BE2C (cell line): ENCODE results near the gene CDH10.

ENCODE experiments used
- DNase-seq: peaks from one replicate; pipeline ENCODE4 v3.0.0-alpha.2; 2020
- H3K27me3 ChIP-seq: fragments of 250-450 bp; sonication (Bioruptor Pico); 2 replicates; pipeline ENCODE4 v1.5.1; 2020; ENCODE audit warnings: mild to moderate bottlenecking
- H3K36me3 ChIP-seq: fragments of 250-450 bp; sonication (Bioruptor Pico); 2 replicates; pipeline ENCODE4 v1.5.1; 2020; ENCODE audit warnings: mild to moderate bottlenecking
- H3K4me1 ChIP-seq: fragments of 250-450 bp; sonication (Bioruptor Pico); 2 replicates; pipeline ENCODE4 v1.5.1; 2020
- H3K4me3 ChIP-seq: 2 replicates; pipeline ENCODE4 v1.5.1; 2011; ENCODE audit warnings: low read depth, low read length
- H3K9me3 ChIP-seq: fragments of 250-450 bp; sonication (Bioruptor Pico); 2 replicates; pipeline ENCODE4 v1.5.1; 2020
- CTCF ChIP-seq: IDR thresholded peaks from 2 replicates; pipeline ENCODE4 v1.5.1; 2012; ENCODE audit warnings: mild to moderate bottlenecking, low read depth, low read length

Gene CDH10

GRCh38 chr5:24571302-24571701 is 73.5 kb downstream of the CDH10 start:
- H3K4me1 ChIP-seq: no peaks in the 10 kb centered on the region; the same call in 1 of the 2 replicates
- no peaks in the 10 kb centered on the region for H3K9me3 ChIP-seq
- no peaks in the 10 kb centered on the region for H3K36me3 ChIP-seq
- no peak for DNase-seq
- TF ChIP-seq CTCF: no peak
- H3K27me3 ChIP-seq: no peaks in the 10 kb centered on the region
- H3K4me3 ChIP-seq: no peak overlapping the region

DNA sequence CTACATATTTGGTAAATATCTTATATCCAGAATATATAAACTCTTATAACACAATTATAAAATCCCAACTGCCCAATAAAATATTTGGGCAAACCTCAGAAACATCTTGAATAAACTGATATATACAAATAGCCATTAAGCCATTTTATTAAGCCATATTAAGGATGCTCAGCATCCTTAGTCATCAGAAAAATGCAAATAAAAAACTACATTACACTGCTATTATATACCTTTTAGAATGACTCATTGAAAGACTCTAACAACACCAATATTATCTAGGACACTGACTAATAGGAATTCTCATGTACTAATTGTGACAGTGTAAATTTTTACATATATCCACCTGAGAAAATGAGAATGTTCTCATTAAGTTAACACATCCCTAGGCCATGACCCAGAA is 77.8 kb downstream of the CDH10 start:
- Histone ChIP-seq H3K9me3 (no peaks in the 10 kb centered on the region), H3K36me3 (no peaks in the 10 kb centered on the region), H3K4me3 (no peak overlapping the region), H3K4me1 (no peaks in the 10 kb centered on the region), H3K27me3 (no peaks in the 10 kb centered on the region)
- no peak for TF ChIP-seq CTCF
- no peak for DNase-seq

DNA sequence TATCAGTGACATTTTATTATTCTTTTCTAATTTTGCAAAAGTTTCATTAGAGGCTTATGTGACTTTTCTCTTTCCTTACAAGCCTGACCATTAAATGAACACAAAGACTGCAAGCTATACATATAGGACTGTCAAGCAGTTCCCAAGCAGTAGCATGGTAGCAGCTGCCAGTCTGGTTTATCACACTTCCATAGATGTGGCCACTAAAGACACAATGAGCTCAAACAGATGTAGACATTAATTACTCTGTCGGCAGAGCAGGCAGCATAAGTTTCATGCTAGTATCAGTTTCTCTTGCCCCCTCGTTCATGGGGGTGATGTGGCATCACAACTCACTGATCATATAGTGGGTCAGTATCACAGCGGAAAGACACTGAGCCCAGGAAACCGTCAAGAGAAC is 89.5 kb downstream of the CDH10 start:
- Histone ChIP-seq H3K27me3 (no peaks in the 10 kb centered on the region), H3K4me3 (peak overlapping the region; percentile 39), H3K36me3 (no peaks in the 10 kb centered on the region), H3K4me1 (peaks cover 11% of the 10 kb centered on the region), H3K9me3 (no peaks in the 10 kb centered on the region)
- TF ChIP-seq CTCF: no peak
- DNase-seq: peak; percentile 37

GRCh38 chr5:24547132-24547531 is 97.6 kb downstream of the CDH10 start:
- Histone ChIP-seq H3K4me1 (peaks cover 8% of the 10 kb centered on the region), H3K9me3 (no peaks in the 10 kb centered on the region), H3K27me3 (no peaks in the 10 kb centered on the region), H3K4me3 (no peak overlapping the region), H3K36me3 (no peaks in the 10 kb centered on the region)
- peak; percentile 28 for DNase-seq
- no peak for TF ChIP-seq CTCF

DNA sequence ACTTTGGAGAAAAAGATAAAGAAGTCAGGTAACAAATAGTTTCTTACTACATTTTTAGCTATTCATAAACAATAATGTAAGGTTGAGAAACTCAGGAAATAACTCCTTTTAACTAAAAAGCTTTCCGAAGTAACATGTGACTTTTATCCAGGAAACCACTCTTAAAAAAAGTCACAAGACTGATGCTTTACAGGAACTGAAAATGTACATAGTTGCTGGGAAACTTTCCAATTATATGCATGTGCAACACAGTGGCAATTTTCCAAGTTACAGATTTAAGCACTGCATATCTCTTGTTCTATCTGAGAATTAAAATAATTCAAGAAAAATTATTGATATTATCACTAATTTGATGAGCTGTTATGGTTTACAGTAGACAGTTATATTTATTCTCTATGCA is 105.2 kb downstream of the CDH10 start:
- no peak for TF ChIP-seq CTCF
- peaks cover 21% of the 10 kb centered on the region for H3K4me1 ChIP-seq
- no peak overlapping the region for H3K4me3 ChIP-seq
- H3K27me3 ChIP-seq: no peaks in the 10 kb centered on the region
- H3K36me3 ChIP-seq: no peaks in the 10 kb centered on the region
- no peak for DNase-seq
- no peaks in the 10 kb centered on the region for H3K9me3 ChIP-seq

- TF ChIP-seq CTCF: no peak
- Histone ChIP-seq H3K4me1 (peaks cover 21% of the 10 kb centered on the region), H3K27me3 (no peaks in the 10 kb centered on the region), H3K36me3 (no peaks in the 10 kb centered on the region), H3K4me3 (no peak overlapping the region), H3K9me3 (no peaks in the 10 kb centered on the region)
- DNase-seq: no peak
These were observed 106.4 kb downstream of the CDH10 start for GRCh38 chr5:24538346-24538745.
